Nucleus accumbens (tissue), 56 donors: Measurements from ENCODE around the gene SPATC1L.

Experiments
- DNase-seq, 56 donors: peaks; one replicate each; lab custom pipeline; 2025; lab: John Stamatoyannopoulos, UW

Gene SPATC1L

DNA sequence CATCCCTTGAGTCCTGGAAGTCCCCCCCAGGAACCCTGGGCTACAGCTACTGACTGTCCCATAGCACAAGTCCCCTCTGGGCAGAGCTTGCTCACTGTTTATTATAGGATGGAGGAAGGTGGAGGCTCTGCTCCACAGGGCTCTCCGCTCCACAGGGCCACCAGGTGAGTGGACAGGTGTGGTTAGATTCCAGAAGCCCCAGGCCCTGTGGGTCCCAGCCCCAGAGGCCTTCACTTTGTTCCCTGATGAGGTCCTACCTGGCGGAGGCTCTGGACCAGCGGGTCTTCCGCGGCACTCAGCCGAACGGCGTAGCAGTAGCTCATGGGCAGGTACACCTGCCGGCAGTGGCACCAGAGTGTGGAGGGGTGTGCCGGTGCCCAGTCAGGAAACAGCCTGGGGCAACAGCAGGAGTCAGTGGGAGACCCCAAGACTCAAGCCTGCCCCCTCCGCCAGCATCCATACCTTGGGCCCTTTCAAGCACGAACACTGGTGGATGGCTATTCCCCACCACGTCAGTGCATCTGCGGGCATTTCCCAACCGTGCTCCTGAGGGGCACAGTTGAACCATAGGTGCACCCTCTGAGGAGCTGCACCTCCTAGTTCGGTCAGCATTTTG lies 32.0 kb upstream of the SPATC1L start:
- DNase-seq = no peak

- DNase-seq = no peak
These were observed 31.3 kb upstream of the SPATC1L start for GRCh38 chr21:46215436-46216131.

DNA sequence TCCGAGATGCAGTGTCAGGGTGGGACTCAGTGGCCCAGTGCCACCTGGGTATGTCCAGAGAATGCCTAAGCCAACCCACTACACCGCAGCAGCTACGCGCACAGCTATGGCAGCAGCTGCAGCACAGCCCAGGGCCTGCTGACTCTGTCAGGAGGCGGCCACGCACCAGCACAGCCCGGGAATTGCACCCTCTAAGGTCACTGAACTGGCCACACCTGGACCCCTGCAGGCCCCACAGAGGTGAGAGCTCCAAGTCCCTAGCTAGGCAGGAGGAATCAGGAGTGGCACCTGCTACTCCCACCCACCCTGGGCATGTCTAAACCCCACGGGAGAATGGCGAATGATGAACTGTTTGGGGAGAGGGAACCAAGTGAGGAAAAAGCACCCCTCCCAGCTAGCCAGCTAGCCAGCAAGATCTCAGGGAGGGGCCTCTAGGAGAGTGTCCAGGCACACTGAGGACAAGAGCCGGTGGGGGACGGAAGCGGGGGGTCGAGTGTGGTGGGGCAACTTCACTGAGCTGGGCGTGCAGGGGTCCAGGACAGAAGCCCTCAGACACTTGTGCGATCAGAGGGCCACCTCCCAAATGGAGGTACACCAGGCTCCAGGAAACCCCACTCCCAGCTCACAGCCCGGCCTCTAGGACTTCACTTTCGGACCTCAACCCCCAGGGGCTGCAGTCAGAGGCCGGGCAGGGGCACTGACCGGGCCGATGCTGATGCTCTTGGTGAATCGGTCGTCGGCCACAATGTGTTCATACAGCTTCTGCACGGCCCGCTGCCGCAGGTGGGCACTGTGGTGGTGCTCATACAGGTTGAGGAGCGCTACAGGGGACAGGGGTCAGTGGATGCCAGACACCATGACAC lies 30.4 kb upstream of the SPATC1L start:
- no peak for DNase-seq

- DNase-seq = no peak
These were observed 29.5 kb upstream of the SPATC1L start for GRCh38 chr21:46213620-46214286.

DNA sequence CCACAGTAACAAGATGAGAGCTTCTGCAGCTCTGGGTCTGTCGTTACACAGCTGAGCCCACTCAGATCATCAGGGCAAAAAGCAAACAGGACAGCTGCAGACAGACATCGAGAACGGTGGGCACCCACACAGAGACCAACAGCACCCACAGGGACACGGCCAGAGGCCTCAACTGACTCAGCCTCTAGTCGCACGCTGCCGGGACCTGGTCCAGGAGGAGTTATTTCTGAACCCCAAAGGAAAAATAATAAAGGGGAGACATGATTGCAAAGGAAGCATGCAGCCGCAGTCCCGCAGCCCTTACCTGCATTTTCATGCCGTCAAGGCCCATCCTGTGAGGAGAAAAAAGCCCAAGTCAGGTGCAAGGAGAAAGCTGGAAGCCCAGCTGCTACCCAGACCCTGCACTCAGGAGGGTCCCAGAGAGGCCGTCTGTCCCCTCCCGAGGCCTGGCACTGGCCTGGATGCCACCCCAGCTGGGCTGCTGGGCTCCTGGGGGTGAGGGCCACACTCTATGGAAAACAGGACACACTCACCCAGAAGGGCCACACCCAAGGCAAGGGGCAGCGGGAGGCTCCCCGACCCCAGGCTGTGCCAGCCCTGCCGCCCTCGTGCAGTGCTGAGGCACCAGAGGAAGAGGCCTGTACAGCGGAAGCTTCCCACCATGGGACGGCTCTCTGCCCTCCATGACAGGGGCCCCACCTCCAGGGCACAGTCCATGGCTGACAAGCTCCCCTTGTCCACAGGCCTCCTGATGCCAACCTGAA lies 28.6 kb upstream of the SPATC1L start:
- no peak for DNase-seq

DNA sequence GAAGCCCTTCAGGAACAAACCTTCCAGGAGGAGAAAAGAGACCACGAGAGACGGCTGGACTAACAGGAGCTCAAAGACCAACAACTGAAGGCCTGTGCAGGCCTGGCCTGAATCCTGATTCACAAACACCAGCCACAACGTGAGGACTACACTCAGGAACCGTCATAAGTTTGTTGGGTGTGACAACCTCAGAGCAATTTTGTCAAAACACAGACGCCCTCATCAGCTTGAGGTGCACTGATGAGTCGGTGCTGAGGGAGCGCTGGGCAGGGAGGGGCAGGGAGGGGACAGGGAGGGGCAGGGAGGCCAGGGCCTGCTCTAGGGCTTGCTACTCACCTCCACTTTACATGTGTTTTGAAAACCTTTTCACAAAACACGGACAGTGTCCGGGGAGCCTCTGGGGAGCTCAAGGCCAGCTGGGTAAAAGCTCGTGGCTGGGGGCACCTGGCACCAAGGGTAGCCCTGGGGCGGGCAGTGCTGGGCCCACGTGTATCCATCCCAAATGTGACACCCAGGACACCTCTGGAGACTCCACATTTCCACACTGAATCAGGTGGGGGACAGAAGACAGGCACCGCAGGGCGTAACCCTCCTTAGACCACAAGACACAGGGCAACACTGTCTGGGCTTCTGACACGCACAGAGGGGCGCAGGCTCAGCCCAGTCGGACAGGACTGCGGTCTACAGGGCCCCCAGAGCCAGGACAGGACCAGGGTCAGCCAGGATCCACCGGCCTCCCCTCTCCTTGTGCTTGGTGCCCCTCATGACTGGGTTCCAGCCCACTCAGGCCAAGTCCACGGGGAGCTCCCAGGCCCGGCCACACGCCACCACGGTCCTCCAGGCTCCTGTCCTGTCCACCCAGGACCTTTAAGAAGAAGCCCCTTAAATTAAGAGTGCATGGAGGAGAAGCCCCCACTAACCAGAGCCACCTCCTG lies 27.8 kb upstream of the SPATC1L start:
- DNase-seq = no peak

DNA sequence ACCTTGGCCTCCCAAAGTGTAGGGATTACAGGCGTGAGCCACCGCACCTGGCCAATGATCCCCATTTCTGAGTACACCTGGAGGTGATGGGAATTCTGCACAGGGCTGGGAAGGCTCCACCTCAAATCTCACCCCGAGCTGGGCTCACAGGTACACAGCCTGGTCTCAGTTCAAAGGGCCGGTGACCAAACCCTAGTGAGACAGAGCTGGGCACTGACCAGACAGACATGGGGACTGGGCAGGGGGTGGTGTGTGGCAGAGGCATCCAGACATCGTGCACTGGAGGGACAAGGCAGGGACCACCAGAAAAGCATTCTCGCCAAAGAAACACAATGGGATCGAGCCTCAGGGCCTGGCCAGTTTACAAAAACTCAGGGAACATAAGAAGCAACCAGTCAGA lies 27.1 kb upstream of the SPATC1L start:
- DNase-seq = no peak

- no peak for DNase-seq
These were observed 26.3 kb upstream of the SPATC1L start for GRCh38 chr21:46210378-46211136.

DNA sequence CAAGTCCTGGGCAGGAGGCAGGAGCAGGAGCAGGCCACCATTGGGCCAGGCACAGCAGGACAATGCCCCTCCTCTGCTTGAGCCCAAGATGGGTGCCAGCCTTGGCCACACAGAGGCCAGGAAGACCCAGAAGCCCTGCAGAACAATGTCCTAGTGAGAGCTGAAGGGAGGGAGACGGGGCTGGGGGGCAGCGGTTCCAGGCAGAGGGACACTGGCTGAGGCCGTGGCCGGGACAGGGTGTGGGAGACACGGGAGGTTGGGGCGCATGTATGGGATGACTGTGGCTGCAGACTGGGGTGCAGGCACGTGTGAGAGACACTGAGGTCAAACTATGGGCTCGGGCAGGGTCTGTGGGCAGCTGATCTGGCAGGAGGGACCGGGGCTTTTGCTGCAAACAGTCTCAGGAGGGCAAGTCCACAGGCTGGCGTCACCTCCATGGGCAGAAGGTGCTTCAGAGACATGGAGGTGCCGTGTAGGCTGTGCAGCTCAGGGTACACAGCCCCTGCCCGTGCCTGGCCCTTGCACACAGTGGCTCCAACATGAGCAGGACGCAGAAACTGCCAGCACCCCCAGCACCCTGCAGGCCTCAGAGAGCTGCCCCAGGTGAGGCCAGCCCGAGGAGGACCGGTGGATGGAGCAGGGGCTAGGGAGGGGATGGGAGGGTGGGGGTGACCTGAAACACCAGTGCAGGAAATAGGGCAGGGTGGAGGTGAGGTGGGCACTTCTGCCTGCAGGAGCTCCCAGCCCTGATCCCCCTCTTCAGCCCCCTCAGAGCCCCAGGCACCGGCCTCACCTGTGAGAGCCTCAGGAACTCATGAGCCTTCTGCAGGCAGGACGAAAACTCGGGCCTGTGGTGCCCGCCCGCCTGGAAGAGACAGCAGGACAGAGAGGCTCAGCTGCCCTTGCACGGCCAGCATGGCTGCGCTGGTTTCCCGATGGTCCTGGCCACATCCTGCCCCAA lies 24.8 kb upstream of the SPATC1L start:
- DNase-seq = no peak

- no peak for DNase-seq
These were observed 23.8 kb upstream of the SPATC1L start for GRCh38 chr21:46207920-46208591.

GRCh38 chr21:46207006-46207919 lies 23.0 kb upstream of the SPATC1L start:
- DNase-seq = no peak

DNA sequence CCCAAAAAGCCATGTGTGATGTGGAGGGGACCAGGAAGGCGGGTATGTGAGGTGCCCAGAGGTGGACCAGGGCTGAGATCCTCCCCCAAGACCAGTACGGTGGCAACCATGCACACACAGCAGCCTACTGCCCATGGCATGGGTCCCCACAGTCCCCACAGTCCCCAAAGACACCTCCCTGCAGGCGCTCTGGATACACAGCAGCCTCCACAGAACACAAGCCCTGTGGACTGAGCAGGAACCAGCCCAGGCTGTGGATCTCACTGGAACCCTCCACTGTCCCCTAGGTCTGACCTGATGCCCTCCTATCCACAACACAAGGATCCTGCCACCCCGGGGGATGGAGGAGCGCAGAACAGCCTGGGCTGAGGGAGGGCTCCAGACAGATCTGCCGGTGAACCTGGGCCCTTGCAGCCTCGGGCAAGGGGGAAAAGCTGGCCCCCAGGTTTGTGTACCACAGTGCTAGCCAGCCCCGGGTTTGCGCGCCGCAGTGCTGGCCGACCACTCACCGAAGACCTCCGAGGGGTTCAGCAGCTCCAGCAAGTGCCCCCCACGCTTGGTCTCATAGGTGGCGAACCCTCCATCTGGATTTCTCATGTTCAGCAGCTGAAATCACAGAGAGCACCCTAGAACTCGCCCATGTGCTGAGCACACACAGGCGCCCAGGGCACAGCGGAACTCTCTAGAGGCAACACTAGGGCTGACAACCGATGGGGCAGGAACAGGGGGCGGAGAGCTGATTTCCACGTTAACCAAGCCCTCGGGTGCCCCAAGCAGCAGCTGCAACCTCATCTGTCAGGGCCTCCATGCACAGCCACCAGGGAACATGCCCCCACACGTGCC lies 22.1 kb upstream of the SPATC1L start:
- no peak for DNase-seq

DNA sequence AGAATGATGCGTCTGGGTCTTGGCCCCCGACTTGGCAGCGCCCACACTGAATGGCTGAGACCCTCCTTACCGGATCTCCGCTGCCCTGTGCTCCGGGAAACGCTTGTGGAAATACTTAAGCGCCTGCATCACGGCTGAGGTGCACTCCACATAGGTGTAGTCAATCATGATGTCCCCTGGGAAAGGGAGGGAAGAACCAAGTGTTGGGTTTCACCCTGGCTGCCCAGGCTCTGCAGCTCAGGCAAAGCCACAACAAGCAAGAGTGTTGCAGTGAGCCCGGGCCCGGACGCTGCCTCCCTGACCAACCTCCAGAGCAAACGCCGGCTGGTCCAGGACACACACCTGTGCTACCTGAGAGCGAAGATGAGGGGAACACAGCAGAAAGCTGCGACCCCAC lies 21.5 kb upstream of the SPATC1L start:
- DNase-seq = no peak

- no peak for DNase-seq
These were observed 20.9 kb upstream of the SPATC1L start for GRCh38 chr21:46205166-46205565.

DNA sequence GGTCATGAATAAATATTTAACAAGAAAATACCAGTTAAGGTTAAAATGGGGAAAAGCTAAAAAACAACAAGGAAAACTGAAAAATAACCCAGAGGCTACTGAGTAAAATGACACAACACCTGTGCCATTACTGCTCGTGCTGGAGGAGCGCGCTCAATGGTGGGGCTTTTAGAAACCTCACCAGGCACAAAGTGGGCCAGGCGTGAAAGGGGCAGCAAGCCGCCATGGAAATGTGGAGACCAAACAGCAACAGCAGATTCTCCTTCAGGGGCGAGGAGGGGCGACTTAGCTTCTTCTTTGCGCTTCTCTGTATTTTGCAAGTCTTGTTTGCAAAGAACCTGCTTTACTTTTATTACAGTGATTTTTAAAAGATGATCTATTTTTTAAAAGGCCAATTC lies 18.9 kb upstream of the SPATC1L start:
- DNase-seq = no peak
